ENCODE measurements around the gene SOCS3.

SOCS3 gene, protein sequence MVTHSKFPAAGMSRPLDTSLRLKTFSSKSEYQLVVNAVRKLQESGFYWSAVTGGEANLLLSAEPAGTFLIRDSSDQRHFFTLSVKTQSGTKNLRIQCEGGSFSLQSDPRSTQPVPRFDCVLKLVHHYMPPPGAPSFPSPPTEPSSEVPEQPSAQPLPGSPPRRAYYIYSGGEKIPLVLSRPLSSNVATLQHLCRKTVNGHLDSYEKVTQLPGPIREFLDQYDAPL

DNA sequence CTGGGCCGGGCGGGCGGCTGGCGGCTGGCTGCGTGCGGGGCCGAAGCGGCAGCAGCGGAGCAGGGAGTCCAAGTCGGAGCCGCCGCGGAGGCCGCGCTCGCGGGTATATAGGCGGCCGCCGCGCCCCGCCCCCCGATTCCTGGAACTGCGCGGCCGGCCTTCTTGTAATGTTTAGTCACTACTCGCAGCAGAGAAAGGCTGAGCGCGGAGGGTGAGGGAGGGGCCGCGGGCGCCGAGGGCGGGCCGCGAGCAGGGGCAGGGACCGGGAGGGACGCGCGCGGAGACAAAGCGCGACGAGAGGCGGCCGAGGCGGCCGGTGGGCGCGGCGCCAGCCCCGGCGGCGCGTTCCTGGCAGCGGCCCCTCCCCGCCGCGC is at the start of gene SOCS3:
Gene SOCS3, minus strand, starts transcription at position 81 of the 374 bp plus-strand sequence. CDS start 982 bp downstream, outside the sequence.
- peak; percentile 90 for DNase-seq

DNA sequence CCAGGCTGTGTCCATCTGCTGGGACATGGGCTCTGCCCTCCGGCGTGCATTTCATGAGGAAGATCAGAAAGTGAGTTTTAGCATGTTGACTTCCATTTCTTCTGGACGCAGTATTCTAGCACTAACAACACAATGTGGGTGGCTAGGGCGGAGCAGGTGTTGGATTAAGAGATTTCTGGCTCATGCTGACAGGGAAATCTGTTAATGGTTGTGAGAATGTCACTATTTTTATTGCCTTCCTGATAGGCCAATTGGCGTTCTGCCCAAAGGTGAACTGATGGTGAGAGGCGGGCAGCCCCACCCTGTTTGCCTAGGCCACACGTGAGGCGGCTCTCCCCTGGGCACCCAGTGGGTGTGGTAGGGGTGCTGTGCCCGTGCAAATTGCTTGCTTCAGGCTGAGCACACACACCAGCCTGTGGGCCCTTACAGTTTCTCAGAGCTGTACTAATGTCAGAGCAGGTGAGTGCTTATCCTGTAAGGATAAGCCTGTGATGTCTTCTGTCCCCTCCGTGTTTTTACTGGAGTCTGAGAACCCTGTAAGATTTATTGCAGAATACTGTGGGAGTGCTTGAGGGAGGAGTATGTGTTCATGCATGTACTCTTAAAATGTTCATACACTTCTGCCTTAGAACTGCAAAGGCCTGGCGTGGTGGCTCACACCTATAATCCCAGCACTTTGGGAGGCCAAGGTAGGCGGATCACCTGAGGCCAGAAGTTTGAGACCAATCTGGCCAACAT is 49.5 kb upstream of the SOCS3 start:
- DNase-seq, result no peak

DNA sequence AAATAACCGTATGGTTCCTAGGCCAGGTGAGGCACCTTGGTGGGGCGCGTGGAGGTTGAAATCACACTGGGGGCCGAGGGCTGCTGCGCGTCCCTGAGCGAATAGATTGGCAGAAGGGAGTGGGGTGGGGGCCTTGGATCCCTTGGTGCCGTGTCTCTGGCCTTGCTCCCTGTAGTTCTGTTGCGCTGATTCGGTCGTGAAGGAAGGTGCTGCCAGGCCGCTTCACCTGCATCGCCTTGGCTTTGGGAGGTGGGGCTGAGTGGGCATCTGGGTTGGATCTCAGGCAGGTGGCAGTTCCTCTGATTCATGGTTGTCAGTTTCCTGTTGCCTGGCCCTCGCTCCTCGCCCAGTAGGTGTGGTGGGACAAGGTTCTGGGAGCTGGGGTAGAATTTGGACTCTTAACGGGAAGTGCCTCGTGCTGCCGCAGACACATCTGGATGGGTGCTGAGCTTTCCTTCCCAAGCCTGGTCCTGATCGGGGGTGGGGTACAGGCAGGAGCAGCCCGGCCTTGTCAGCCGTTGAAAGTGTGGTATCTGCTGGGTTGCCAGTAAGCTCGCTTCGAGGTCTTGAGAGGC is 48.7 kb upstream of the SOCS3 start:
- no peak for DNase-seq

DNA sequence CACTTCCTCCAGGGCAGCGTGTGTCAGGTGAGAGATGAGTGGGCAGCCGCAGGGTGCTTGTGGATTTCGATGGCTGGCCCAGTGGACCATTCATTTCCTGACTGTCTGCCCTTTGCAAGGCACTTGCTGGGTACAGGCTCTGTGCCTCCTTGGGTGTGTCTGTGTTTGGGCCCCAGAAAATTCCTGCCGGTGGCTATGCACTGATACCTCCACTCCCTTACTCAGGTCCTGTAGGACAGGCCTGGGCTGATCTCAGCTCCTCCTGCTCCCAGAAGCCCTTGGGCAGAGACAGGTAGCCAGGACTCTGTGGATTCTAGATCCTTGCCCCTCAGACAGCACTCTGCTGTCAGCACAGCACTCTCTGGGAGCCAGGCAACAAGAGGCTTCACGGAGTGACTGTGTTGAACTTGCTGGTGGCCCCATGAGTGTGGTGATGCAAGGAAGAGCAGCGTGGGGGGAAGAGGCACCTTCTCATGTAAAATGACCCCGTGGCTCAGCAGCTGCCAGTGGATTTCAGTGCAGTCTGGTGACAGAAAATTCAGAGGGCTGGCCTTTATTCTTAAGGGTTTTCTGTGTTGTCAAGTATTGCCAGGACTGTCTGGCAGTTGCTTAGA is 47.6 kb upstream of the SOCS3 start:
- peak; percentile 58 for DNase-seq

DNA sequence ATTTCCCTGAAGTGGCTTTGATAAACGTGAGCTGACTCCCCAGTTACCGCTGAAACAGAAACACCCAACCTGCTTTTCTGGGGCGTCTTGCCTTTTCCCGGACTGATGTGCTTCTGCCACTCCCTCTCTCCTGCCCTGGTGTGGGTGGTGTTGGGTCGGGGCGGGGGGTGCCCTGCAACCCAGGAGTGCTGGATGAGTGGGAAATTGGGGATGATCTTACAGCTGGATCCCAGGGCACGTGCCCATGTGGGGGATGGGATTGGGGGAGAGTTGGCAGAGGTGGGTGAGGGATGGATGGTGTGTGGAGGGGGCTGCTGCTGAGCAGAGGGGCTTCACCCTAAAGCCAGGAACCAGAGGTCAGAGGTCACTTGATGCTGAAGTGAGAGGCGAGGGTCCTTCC is 47.0 kb upstream of the SOCS3 start:
- DNase-seq, result no peak

DNA sequence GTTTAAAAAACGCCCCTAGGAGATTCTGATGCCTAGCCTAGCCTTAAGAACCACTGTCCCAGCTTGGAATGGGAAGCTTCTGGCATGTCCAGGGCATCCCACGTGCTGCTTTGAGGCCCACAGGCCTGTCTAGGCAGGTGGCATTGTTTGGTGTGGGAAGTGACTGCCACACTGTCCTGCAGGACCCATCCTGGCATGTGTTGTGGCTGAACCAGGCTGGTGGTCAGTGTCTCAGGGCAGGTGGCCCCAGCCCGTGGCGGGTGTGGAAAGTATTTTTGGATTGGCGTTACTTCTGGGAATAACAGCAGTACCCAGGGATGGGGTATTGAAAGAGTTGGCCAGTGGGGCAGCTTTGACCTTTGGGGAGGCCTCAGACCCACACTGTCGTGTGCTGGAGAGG is 46.5 kb upstream of the SOCS3 start:
- DNase-seq, result no peak

DNA sequence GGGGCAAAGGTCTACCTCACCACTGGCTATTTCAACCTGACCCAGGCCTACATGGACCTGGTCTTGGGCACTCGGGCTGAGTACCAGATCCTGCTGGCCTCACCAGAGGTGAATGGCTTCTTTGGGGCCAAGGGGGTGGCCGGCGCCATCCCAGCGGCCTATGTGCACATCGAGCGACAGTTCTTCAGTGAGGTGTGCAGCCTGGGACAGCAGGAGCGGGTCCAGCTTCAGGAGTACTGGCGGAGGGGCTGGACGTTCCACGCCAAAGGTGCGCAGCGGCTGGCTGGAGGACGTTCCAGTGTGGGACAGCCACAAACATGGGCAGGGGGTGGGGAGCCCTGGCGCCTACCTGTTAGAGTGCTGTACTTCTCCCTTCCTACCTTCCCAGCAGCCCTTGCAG is 43.9 kb upstream of the SOCS3 start:
- no peak for DNase-seq

DNA sequence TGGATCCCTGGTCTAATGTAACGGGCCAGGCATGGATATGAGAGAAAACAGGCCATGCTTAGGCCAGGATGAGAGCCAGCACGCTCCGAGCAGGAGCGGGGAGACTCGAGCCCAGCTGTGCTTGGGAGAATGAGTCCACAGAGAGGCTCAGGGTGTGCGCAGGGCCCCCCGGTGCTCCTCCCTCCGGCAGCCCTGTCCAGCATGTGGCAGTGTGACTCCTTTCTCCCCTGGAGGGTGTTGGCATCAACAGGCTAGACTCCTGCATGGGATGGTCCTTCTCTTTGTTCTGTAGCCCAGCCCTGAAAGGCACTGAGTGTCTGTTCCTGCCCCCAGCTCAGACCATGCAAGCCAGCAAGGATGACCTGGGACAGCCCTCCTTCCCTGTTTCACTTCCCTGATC is 42.0 kb upstream of the SOCS3 start:
- no peak for DNase-seq

DNA sequence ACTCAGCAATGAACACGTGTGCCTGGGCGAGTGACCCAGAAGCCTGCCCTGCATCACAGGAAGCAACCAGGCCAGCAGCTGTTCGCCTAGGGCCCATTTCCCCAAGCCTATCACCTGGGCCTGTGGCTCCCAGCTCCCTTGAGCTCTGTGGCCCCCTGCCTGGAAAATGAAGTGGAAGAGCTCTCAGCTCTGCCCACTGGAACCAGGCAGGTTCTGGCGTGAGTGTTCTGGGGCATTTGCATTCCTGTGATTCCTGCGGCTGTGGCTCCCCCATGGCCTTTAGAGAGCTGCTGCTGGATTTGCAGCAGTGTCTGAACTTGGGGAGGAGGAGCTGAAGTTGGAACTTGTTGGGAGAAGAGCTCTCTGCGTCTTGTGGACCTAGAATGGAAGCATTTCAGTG is 41.4 kb upstream of the SOCS3 start:
- DNase-seq, result no peak

DNA sequence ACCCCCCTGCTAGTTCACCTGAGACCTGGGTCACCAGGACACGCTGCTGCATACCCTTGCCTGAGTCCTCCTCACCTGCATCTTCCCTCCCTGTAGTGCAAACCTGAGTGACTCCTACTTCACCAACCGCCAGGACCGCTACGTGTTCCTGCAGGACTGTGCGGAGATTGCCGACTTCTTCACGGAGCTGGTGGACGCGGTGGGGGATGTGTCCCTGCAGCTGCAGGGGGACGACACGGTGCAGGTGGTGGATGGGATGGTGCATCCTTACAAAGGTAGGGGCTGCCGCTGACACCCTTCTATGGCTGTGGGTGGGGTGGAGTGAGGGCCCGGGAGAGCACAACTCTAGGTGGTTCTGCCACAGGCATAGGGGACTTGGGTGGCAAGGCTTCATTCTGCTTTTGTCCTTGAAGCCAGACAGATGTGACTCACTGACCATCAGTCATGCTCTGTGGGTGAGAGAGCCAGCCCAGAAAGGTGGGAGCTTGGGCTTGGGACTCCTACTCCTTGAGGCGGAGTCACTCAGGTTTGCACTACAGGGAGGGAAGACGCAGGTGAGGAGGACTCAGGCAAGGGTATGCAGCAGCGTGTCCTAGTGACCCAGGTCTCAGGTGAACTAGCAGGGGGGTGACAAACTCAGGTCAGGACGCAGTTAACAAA is 40.8 kb upstream of the SOCS3 start:
- no peak for DNase-seq

DNA sequence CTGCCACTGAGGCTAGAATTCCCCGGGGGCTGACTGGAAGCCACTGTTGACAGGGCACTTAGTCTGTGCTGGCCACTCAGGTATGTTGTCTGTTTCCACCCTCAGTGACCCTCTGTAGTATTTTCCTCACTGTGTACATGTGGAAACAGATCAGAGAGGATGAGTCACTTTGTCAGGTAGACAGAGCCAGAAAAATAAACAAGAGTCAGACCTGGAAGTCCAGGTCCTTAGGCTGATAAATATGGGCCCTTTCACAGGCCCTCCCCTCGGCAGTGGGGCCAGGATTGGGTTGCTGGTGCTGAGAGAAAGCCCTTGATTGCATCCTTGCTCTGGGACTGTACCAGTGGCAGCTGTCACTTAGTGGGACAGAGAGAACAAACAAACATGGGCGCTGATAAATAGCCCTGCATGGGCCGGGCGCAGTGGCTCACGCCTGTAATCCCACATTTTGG is 39.8 kb upstream of the SOCS3 start:
- no peak for DNase-seq

DNA sequence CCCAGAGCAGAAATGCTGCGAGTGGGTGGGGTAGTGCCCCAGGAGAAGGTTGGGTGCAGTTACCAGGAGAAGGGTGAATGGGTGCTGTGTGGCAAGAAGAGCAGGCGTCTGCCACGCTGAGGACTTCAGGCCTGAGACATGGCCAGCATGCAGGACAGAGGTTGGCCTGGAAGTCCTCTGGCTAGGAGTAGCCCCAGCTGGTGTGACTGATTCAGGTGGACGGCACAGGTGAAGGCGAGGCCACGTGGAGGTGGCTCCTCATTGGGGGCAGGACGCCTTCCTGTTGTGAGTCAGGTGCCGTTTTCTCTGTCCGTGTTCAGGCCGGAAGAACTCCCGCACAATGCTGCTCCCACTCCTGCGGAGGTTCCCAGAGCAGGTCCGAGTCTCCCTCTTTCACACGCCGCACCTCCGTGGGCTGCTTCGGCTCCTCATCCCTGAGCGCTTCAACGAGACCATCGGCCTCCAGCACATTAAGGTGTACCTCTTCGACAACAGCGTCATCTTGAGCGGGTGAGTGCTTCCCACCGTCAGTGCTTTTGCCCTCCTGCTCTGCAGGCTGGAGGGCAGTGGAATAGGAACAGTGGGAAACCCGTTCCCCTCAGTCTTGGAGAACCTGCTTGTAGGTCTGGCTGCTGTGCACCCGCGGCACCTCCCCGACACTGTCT is 39.3 kb upstream of the SOCS3 start:
- DNase-seq, result no peak

DNA sequence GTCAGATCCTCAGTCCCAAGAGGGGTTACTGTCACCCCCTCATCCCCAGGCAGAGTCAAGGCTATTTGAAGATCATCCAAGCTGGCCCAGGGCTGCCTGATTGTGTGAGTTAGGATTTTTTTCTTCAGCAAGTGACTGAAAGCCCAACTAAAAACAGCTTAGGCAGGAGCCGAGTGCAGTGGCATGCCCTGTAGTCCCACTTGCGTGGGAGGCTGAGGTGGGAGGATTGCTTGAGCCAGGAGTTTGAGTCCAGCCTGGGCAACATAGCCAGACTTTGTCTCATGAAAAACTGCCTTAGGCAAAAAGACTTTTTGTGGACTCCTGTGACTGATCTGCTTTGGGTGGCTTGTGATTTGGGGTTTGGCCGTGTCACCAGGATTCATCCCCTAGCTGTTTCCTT is 38.5 kb upstream of the SOCS3 start:
- DNase-seq, result no peak

DNA sequence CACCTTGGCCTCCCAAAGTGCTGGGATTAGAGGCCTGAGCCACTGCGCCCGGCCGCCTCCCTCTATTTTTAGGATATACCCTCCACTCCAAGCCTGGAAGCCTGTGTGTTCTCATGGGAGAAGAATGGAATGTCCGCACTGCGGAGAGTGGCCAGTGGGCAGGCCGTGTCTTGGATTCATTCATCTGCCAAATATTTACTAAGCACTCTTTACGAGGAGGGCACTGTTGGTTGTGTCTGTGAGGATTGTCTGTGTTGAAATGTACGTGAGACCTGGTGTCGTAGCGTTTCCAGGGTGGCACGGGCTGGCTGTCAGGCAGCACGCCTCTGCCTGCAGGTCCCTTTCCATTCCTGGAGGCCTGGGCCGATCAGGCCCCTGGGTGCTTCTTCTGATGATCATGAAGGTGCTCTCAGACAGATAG is 37.8 kb upstream of the SOCS3 start:
- no peak for DNase-seq

DNA sequence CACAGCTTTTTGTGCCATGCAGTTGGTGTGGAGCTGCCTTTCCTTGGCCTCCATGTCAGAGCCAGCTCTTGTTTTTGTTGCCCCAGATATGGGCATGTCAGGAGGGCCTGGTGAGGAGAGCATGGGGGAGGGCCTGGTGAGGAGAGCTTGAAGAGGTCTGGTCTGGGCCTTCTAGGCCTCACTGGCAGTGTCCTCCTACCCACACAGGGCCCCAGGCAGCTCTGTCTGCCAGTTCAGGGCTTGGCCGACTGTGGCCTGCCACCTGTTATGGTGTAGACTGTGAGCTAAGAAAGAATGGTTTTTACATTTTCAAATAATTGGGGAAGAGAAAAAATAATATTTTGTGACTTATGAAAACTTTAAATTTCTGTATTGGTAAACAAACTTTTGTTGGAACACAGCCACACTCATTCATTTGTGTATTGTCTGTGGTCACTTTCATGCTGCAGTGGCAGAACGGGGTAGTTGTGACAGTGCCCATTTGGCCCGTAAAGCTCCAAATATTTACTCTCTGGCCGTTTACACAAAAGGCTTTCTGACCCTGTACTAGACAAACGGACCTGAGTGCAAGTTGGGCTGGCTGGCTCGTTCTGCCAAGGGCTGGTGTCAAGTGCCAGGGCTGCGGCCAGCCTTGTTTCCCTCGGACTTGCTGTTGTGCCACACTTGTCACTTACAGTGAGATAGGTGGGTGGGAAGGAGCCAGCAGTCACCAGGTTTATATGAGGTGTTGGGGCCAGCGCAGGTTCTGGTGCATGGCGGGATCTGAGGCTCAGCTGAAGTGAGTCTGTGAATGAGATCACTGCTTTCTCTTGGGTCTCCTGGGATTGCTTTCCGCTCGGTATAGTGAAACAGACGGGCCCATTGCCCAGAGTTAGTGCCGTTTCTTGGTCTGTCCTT is 36.8 kb upstream of the SOCS3 start:
- DNase-seq, result no peak

DNA sequence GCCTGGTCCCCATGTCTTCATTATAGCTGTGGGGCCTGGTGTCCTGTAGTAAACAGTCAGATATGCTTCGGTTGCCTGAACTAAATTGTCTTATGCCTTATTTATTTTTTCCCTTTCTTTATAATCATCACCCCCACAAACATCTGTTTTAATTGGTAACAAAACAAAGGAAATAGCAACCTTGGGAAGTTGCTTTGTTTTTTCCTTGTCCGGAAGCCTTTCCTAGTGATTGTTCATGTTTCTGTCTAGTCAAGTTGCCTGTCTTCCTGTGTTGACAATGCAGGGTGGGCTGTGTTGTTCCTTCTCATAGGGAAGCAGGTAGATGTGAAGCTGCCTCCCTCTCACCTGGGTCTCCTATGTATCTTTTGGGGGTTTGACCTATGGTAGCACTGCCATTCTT is 35.3 kb upstream of the SOCS3 start:
- no peak for DNase-seq

DNA sequence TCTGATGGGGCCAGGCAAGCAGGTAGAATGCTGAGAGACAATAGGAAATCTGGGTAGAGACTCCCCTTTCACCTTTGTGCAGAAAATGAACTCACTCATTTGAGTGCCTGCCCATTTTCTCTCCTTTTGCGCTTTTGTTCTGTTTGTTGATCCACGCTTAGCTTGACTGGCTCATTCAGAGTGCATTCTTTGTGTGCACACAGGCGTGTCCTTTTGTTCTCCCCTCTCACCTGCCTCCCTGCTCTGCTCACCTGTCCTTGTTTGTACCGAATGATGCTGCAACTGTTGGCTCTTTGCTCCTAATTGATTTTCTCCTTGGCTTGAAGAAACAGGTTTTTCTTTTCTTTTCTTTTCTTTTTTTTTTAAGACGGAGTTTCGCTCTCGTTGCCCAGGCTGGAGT is 34.3 kb upstream of the SOCS3 start:
- no peak for DNase-seq

DNA sequence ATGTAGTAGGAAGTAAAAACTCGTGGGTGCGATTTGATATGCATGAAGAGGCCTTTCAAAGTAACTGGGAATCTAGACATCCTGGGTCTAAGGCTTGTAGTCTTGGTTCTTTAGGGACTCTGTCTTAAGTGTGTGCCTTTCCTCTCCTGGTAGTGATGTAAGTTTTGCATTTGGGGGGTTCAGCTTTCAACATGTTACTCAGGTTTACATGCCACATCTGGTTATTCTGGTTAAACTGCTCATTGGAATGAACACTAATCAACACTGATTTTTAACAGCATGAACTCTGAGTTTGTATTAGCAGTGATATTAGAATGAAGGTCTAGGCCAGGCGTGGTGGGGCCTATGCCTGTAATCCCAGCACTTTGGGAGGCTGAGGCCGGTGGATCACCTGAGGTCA is 33.7 kb upstream of the SOCS3 start:
- DNase-seq, result no peak

DNA sequence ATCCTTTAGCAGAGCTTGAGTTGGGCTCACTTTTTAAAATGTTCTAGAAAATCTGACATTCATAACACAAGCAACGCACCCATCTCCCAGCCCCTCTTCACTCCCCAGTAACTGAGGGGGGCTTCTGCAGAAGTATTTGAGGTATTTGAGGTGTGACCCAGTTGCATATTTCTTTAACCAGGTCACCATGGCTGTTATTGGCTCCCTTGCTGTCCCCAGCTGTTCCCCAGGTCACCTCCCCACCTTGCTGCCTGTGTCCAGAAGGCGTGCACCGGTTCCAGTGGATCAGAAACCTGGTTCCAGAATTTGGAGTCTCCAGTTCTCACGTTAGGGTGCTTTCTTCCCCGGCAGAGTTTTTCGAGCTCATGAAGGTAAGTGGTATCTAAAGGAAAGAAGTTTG is 32.4 kb upstream of the SOCS3 start:
- no peak for DNase-seq

DNA sequence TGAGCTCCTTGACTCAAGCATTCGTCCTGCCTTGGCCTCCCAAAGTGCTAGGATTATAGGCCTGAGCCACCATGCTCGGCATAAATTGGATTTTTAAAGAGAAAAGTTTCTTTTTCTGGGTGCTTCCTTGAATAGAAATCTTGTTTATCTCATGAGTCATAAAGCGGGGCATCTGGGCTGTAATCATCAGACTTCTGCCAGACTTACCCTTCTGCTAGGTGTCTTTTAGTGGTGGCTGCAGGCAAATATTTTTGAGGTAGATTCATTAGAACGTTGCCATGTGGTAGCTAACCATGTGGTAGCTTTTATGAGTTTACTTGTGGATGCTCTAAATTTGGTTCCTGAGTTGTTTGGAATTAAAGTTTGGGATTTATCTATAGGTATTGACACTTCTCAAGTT is 32.0 kb upstream of the SOCS3 start:
- DNase-seq, result no peak

DNA sequence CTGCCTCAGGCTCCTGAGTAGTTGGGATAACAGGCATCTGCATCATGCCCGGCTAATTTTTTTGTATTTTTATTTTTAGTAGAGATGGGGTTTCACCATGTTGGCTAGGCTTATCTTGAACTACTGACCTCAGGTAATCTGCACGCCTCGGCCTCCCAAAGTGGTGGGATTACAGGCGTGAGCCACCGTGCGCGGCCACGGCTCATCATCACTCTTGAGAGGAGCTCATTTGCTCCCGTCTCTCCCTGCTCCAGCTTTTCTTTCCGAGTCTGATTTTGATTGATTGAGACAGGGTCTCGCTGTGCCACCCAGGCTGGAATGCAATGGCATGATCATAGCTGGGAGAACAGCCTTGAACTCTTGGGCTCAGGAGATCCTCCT is 31.2 kb upstream of the SOCS3 start:
- DNase-seq, result no peak
